COLO668 (cell line): Measurements from ENCODE around the gene FOS.
"Not testable (repeated sequence)": the region's sequence is repeated elsewhere in the genome, so short reads cannot be mapped to it uniquely, and the experiment has no call there.

Source experiments
- DNase-seq: peaks from one replicate; lab custom pipeline; 2025; ENCODE audit not compliant: unreplicated experiment; lab: John Stamatoyannopoulos, UW

FOS gene

GRCh38 chr14:75278422-75279152 is at the start of gene FOS:
Gene FOS, plus strand, starts transcription at chr14:75278828. Its CDS starts 155 bp downstream, at chr14:75278983.
- DNase-seq: peak; percentile 92

GRCh38 chr14:75229661-75230139 is 48.9 kb upstream of the FOS start:
- no peak for DNase-seq

- DNase-seq: peak; percentile 52
Observed at GRCh38 chr14:75230140-75230792, 48.4 kb upstream of the FOS start.

- no peak for DNase-seq
Observed at GRCh38 chr14:75231320-75231719, 47.3 kb upstream of the FOS start.

GRCh38 chr14:75232191-75232590 is 46.4 kb upstream of the FOS start:
- DNase-seq: no peak

- no peak for DNase-seq
Observed at GRCh38 chr14:75232597-75232996, 46.0 kb upstream of the FOS start.

- DNase-seq: no peak
Observed at GRCh38 chr14:75234173-75235115, 44.2 kb upstream of the FOS start.

- not testable (repeated sequence) for DNase-seq
Observed at GRCh38 chr14:75235198-75235597, 43.4 kb upstream of the FOS start.

- no peak for DNase-seq
Observed at GRCh38 chr14:75236467-75236866, 42.2 kb upstream of the FOS start.

GRCh38 chr14:75236901-75237419 is 41.7 kb upstream of the FOS start:
- no peak for DNase-seq

- DNase-seq: no peak
Observed at GRCh38 chr14:75238756-75239455, 39.7 kb upstream of the FOS start.

- no peak for DNase-seq
Observed at GRCh38 chr14:75240781-75241180, 37.8 kb upstream of the FOS start.

GRCh38 chr14:75242546-75243273 is 35.9 kb upstream of the FOS start:
- no peak for DNase-seq

GRCh38 chr14:75244121-75244520 is 34.5 kb upstream of the FOS start:
- DNase-seq: no peak

- no peak for DNase-seq
Observed at GRCh38 chr14:75246546-75247285, 31.9 kb upstream of the FOS start.

- no peak for DNase-seq
Observed at GRCh38 chr14:75247286-75247922, 31.2 kb upstream of the FOS start.

GRCh38 chr14:75247939-75248338 is 30.7 kb upstream of the FOS start:
- DNase-seq: no peak

GRCh38 chr14:75249251-75249957 is 29.2 kb upstream of the FOS start:
- peak; percentile 86 for DNase-seq
